Right lobe of liver (tissue), 6 donors: ENCODE measurements around the gene TMPRSS11B. TPM values are rescaled to one million over a fixed set of nuclear protein-coding genes. Genes with fewer than 3 reads are reported as not detected.
A peak's percentile ranks its signal among the peaks of the same experiment; 100 is the strongest.

Source experiments
- ATAC-seq, 4 donors: fragments of 200-7000 bp; cut with Tn5 transposase; one replicate each; pipeline ENCODE4 v1.9.1; 2020; ENCODE audit warnings: mild to moderate bottlenecking in 4 of 4, moderate library complexity in 4 of 4
- DNase-seq, 3 donors: peaks; one replicate each; pipeline ENCODE4 v3.0.0-alpha.2; 2020
- H3K27ac ChIP-seq, 3 donors: fragments of 200-600 bp; one replicate each; pipeline ENCODE4 v1.8.0; 2022
- H3K27me3 ChIP-seq, 2 donors: fragments of 200-600 bp; one replicate each; pipeline ENCODE4 v1.8.0; 2022
- H3K36me3 ChIP-seq, 4 donors: fragments of 200-600 bp; sonication (generic) in 1 of 4; one replicate each; pipeline versions ENCODE4 v1.5.1 to v1.8.0; 2017 to 2022; ENCODE audit warnings: control low read depth in 1 of 4
- H3K4me1 ChIP-seq, 4 donors: fragments of 200-600 bp; sonication (generic) in 1 of 4; one replicate each; pipeline versions ENCODE4 v1.5.1 to v1.8.0; 2017 to 2022; ENCODE audit warnings: control low read depth in 1 of 4
- H3K4me3 ChIP-seq, 3 donors: fragments of 200-600 bp; one replicate each; pipeline ENCODE4 v1.8.0; 2022
- H3K9me3 ChIP-seq, 4 donors: fragments of 200-600 bp; sonication (generic) in 1 of 4; one replicate each; pipeline versions ENCODE4 v1.5.1 to v1.8.0; 2017 to 2022; ENCODE audit warnings: control low read depth in 1 of 4
- CTCF ChIP-seq, 4 donors: fragments of 200-600 bp in 3 of 4; fragments of 450-650 bp in 1 of 4; IDR thresholded peaks; one replicate each; pipeline versions ENCODE4 v1.5.1 to v1.8.0; 2016 to 2022; ENCODE audit warnings: antibody characterized with exemption in 4 of 4, mild to moderate bottlenecking in 2 of 4
- POLR2A ChIP-seq: fragments of 450-650 bp; IDR thresholded peaks from one replicate; pipeline ENCODE4 v1.6.1; 2017; ENCODE audit warnings: antibody characterized with exemption, mild to moderate bottlenecking
- WGBS: methylation state at CpG from one replicate; pipeline ENCODE4 v1.1.6; 2018; ENCODE audit warnings: low coverage, low lambda C conversion rate; ENCODE audit not compliant: insufficient coverage; ENCODE audit errors: missing lambda C conversion rate; 5-methylcytosine and 5-hydroxymethylcytosine counted together
- intact Hi-C, 2 donors: fragments of 100-400 bp; cut with DNase I; formaldehyde crosslinking; loops; one replicate each; pipeline versions ENCODE4 v1.11.2 to v1.14.1; 2022
- total RNA-seq, 6 experiments: library from RNA; depleted of rRNA in 2 of 6; stranded (reverse); fragments of >200 nt in 2 of 6; fragmentation: NEBNext Ultra II Directional in 3 of 6; extraction: Animal tissue kit (Norgen Biotek cat#: 25700) in 3 of 6; gene quantifications; one replicate each; pipeline versions ENCODE4 v1.1.0 to v1.2.4, GENCODE V29; 2016 to 2023
- donor health status: DM: no; HTN: yes; CAD: no.
- donor health status: DM: no; HTN: no; CAD: no.
- donor health status: DM: no; HTN: no; CAD: no.
- donor health status: DM: no; HTN: yes; CAD: no.
- donor health status: DM: no; HTN: yes; CAD: no.

The TMPRSS11B gene
- total RNA-seq, 6 experiments from 2014 or later: not detected

- Histone ChIP-seq H3K9me3 (no peaks in the 10 kb centered on the region), H3K27ac (no peak overlapping the region), H3K4me1 (no peaks in the 10 kb centered on the region), H3K4me3 (no peak overlapping the region), H3K27me3 (no peaks in the 10 kb centered on the region), H3K36me3 (no peaks in the 10 kb centered on the region)
- ATAC-seq: no peak
- intact Hi-C loops: no loop called here
- TF ChIP-seq POLR2A (no peak), CTCF (IDR thresholded peaks at IDR 0.05) (no peak)
- DNase-seq: no peak
These were observed 62.1 kb downstream of the TMPRSS11B start for GRCh38 chr4:68183417-68183816.

- Histone ChIP-seq H3K27me3 (no peaks in the 10 kb centered on the region), H3K36me3 (no peaks in the 10 kb centered on the region), H3K9me3 (no peaks in the 10 kb centered on the region), H3K4me1 (no peaks in the 10 kb centered on the region), H3K4me3 (no peak overlapping the region), H3K27ac (no peak overlapping the region)
- WGBS: 89% methylated on average over 3 of the region's 27 CpGs
- DNase-seq (no peak), ATAC-seq (peak in 1 of 4 donors; percentile 18)
- intact Hi-C loops: no loop called here
- TF ChIP-seq CTCF (IDR thresholded peaks at IDR 0.05): no peak
These were observed 63.1 kb downstream of the TMPRSS11B start for GRCh38 chr4:68182382-68182820.

GRCh38 chr4:68180849-68181526, 64.5 kb downstream of the TMPRSS11B start:
- Histone ChIP-seq H3K27me3 (no peaks in the 10 kb centered on the region), H3K27ac (no peak overlapping the region), H3K36me3 (no peaks in the 10 kb centered on the region), H3K4me3 (no peak overlapping the region), H3K9me3 (no peaks in the 10 kb centered on the region), H3K4me1 (no peaks in the 10 kb centered on the region)
- WGBS: 50% methylated on average over 1 of the region's 1 CpG
- intact Hi-C loops: no loop called here
- DNase-seq: no peak
- TF ChIP-seq POLR2A (no peak), CTCF (IDR thresholded peaks at IDR 0.05) (no peak)
- ATAC-seq: no peak

GRCh38 chr4:68176904-68177303, 68.6 kb downstream of the TMPRSS11B start:
- Histone ChIP-seq H3K27me3 (no peaks in the 10 kb centered on the region), H3K4me1 (no peaks in the 10 kb centered on the region), H3K27ac (no peak overlapping the region), H3K4me3 (no peak overlapping the region), H3K36me3 (no peaks in the 10 kb centered on the region), H3K9me3 (no peaks in the 10 kb centered on the region)
- no peak for ATAC-seq
- intact Hi-C loops: no loop called here
- whole genome bisulfite sequencing: 56% methylated on average over 2 of the region's 2 CpGs
- no peak for TF ChIP-seq POLR2A
- TF ChIP-seq CTCF (IDR thresholded peaks at IDR 0.05): no peak
- DNase-seq: no peak

Other genes starting within 250 kb of the TMPRSS11B start
- under 1 TPM in 1 of 6 experiments, not detected in 5; 0.12 TPM for gene TMPRSS11F, start 115.8 kb downstream of the TMPRSS11B start, total RNA-seq
- gene YTHDC1, start 104.4 kb upstream of the TMPRSS11B start, total RNA-seq: 10 to 100 TPM; 15.5 to 32.9 (median 26.0) TPM
- not detected for gene TMPRSS11E, start 201.8 kb upstream of the TMPRSS11B start, total RNA-seq